NOMO-1 treated with dmso at 0.1 percent for 144 hours (cell line): ENCODE measurements around the gene XPO6.
A peak's percentile ranks its signal among the peaks of the same experiment; 100 is the strongest.
"Not testable (repeated sequence)": the region's sequence is repeated elsewhere in the genome, so short reads cannot be mapped to it uniquely, and the experiment has no call there.

ENCODE experiments used
- DNase-seq: peaks from one replicate; lab custom pipeline; 2025; ENCODE audit not compliant: unreplicated experiment; lab: John Stamatoyannopoulos, UW

XPO6 gene

GRCh38 chr16:28211758-28212531 lies at the start of gene XPO6:
XPO6 (minus strand) TSS chr16:28211965; CDS start chr16:28211368, 597 bp downstream.
- peak; percentile 97 for DNase-seq

- DNase-seq: no peak
Observed at GRCh38 chr16:28260193-28260592, 48.4 kb upstream of the XPO6 start.

- DNase-seq: no peak
Observed at GRCh38 chr16:28259781-28260150, 48.0 kb upstream of the XPO6 start.

GRCh38 chr16:28259091-28259780 lies 47.5 kb upstream of the XPO6 start:
- DNase-seq: no peak

- DNase-seq: no peak
Observed at GRCh38 chr16:28258567-28258966, 46.8 kb upstream of the XPO6 start.

GRCh38 chr16:28257256-28257655 lies 45.5 kb upstream of the XPO6 start:
- DNase-seq: no peak

- no peak for DNase-seq
Observed at GRCh38 chr16:28255838-28256237, 44.1 kb upstream of the XPO6 start.

GRCh38 chr16:28254158-28254557 lies 42.4 kb upstream of the XPO6 start:
- DNase-seq: no peak

- no peak for DNase-seq
Observed at GRCh38 chr16:28250999-28251398, 39.2 kb upstream of the XPO6 start.

GRCh38 chr16:28249483-28249882 lies 37.7 kb upstream of the XPO6 start:
- DNase-seq: not testable (repeated sequence)

- DNase-seq: no peak
Observed at GRCh38 chr16:28241924-28242323, 30.2 kb upstream of the XPO6 start.

GRCh38 chr16:28237754-28238357 lies 26.1 kb upstream of the XPO6 start:
- no peak for DNase-seq

GRCh38 chr16:28231763-28232162 lies 20.0 kb upstream of the XPO6 start:
- DNase-seq: no peak

GRCh38 chr16:28223909-28224308 lies 12.1 kb upstream of the XPO6 start:
- not testable (repeated sequence) for DNase-seq

- DNase-seq: not testable (repeated sequence)
Observed at GRCh38 chr16:28219777-28220176, 8.0 kb upstream of the XPO6 start.

- DNase-seq: no peak
Observed at GRCh38 chr16:28219282-28219681, 7.5 kb upstream of the XPO6 start.

- peak; percentile 9 for DNase-seq
Observed at GRCh38 chr16:28218109-28218508, 6.3 kb upstream of the XPO6 start.

- no peak for DNase-seq
Observed at GRCh38 chr16:28217326-28217725, 5.6 kb upstream of the XPO6 start.

- DNase-seq: no peak
Observed at GRCh38 chr16:28213396-28213795, 1.6 kb upstream of the XPO6 start.

GRCh38 chr16:28212532-28212873 lies 738 bp upstream of the XPO6 start:
- no peak for DNase-seq

- DNase-seq: peak; percentile 14
Observed at GRCh38 chr16:28210979-28211588, 681 bp downstream of the XPO6 start.

- no peak for DNase-seq
Observed at GRCh38 chr16:28210264-28210663, 1.5 kb downstream of the XPO6 start.
